HEK293 (cell line): Measurements from ENCODE around the gene RIOX2.

Experiments used
- EGR2 ChIP-seq: fragments of 450-650 bp; formaldehyde crosslinking; IDR thresholded peaks from 2 replicates; pipeline ENCODE4 v1.5.1; 2016; ENCODE audit warnings: low read depth, missing biosample characterization, missing genetic modification characterization
- KLF8 ChIP-seq: fragments of 450-650 bp; formaldehyde crosslinking; IDR thresholded peaks from 2 replicates; pipeline ENCODE4 v1.5.1; 2016; ENCODE audit warnings: missing biosample characterization, missing genetic modification characterization
- OVOL3 ChIP-seq: fragments of 450-650 bp; formaldehyde crosslinking; IDR thresholded peaks from 2 replicates; pipeline ENCODE4 v1.5.1; 2016; ENCODE audit warnings: missing biosample characterization, missing genetic modification characterization
- PRDM1 ChIP-seq: fragments of 450-650 bp; formaldehyde crosslinking; IDR thresholded peaks from 2 replicates; pipeline ENCODE4; 2016; ENCODE audit warnings: missing biosample characterization, missing genetic modification characterization
- PRDM4 ChIP-seq: fragments of 450-650 bp; formaldehyde crosslinking; IDR thresholded peaks from 2 replicates; pipeline ENCODE4 v1.5.1; 2017; ENCODE audit warnings: missing biosample characterization, missing genetic modification characterization
- REPIN1 ChIP-seq: fragments of 450-650 bp; formaldehyde crosslinking; IDR thresholded peaks from 2 replicates; pipeline ENCODE4 v1.5.1; 2017; ENCODE audit warnings: missing biosample characterization, missing genetic modification characterization, low read depth
- SP2 ChIP-seq: fragments of 450-650 bp; formaldehyde crosslinking; IDR thresholded peaks from 2 replicates; pipeline ENCODE4 v1.5.1; 2016; ENCODE audit warnings: missing biosample characterization, missing genetic modification characterization
- TRIM28 ChIP-seq: IDR thresholded peaks from 2 replicates; pipeline ENCODE4 v1.6.1; 2011; ENCODE audit warnings: low read length, control low read depth, borderline replicate concordance
- ZBTB10 ChIP-seq: fragments of 450-650 bp; formaldehyde crosslinking; IDR thresholded peaks from 2 replicates; pipeline ENCODE4 v1.5.1; 2016; ENCODE audit warnings: missing biosample characterization, missing genetic modification characterization
- ZBTB44 ChIP-seq: fragments of 450-650 bp; IDR thresholded peaks from 2 replicates; pipeline ENCODE4 v1.5.1; 2018; ENCODE audit warnings: missing biosample characterization, mild to moderate bottlenecking, missing genetic modification characterization
- ZBTB7A ChIP-seq: fragments of 450-650 bp; formaldehyde crosslinking; IDR thresholded peaks from 2 replicates; pipeline ENCODE4 v1.5.1; 2016; ENCODE audit warnings: low read depth, missing biosample characterization, missing genetic modification characterization
- ZEB2 ChIP-seq: fragments of 450-650 bp; formaldehyde crosslinking; IDR thresholded peaks from 2 replicates; pipeline ENCODE4 v1.5.1; 2016; ENCODE audit warnings: missing biosample characterization, missing genetic modification characterization
- ZFP41 ChIP-seq: fragments of 450-650 bp; formaldehyde crosslinking; IDR thresholded peaks from 2 replicates; pipeline ENCODE4 v1.5.1; 2016; ENCODE audit warnings: missing biosample characterization, missing genetic modification characterization, borderline replicate concordance
- ZNF112 ChIP-seq: fragments of 450-650 bp; formaldehyde crosslinking; IDR thresholded peaks from 2 replicates; pipeline ENCODE4 v1.5.0; 2017; ENCODE audit warnings: missing biosample characterization, missing genetic modification characterization
- ZNF223 ChIP-seq: fragments of 450-650 bp; formaldehyde crosslinking; IDR thresholded peaks from 2 replicates; pipeline ENCODE4 v1.5.1; 2016; ENCODE audit warnings: missing biosample characterization, missing genetic modification characterization
- ZNF248 ChIP-seq: fragments of 450-650 bp; formaldehyde crosslinking; IDR thresholded peaks from 2 replicates; pipeline ENCODE4 v1.5.1; 2017; ENCODE audit warnings: missing biosample characterization, missing genetic modification characterization
- ZNF280C ChIP-seq: fragments of 450-650 bp; formaldehyde crosslinking; IDR thresholded peaks from 2 replicates; pipeline ENCODE4 v1.5.1; 2016; ENCODE audit warnings: missing biosample characterization, missing genetic modification characterization
- ZNF302 ChIP-seq: fragments of 450-650 bp; formaldehyde crosslinking; IDR thresholded peaks from 2 replicates; pipeline ENCODE4 v1.5.1; 2016; ENCODE audit warnings: missing biosample characterization, missing genetic modification characterization, low read depth
- ZNF366 ChIP-seq: fragments of 450-650 bp; formaldehyde crosslinking; conservative IDR thresholded peaks from 2 replicates; pipeline ENCODE4 v1.5.1; 2016; ENCODE audit warnings: missing biosample characterization, missing genetic modification characterization
- ZNF391 ChIP-seq: fragments of 450-650 bp; formaldehyde crosslinking; IDR thresholded peaks from 2 replicates; pipeline ENCODE4 v1.5.1; 2016; ENCODE audit warnings: low read depth, missing biosample characterization, missing genetic modification characterization, borderline replicate concordance
- ZNF558 ChIP-seq: fragments of 450-650 bp; formaldehyde crosslinking; IDR thresholded peaks from 2 replicates; pipeline ENCODE4 v1.5.1; 2016; ENCODE audit warnings: missing biosample characterization, missing genetic modification characterization
- ZNF600 ChIP-seq: fragments of 450-650 bp; formaldehyde crosslinking; IDR thresholded peaks from 2 replicates; pipeline ENCODE4 v1.5.1; 2016; ENCODE audit warnings: missing biosample characterization, missing genetic modification characterization
- ZNF626 ChIP-seq: fragments of 450-650 bp; sonication (Bioruptor Pico); formaldehyde crosslinking; IDR thresholded peaks from 2 replicates; pipeline ENCODE4 v1.5.1; 2018; ENCODE audit warnings: missing biosample characterization, missing genetic modification characterization, inconsistent platforms
- ZNF629 ChIP-seq: fragments of 450-650 bp; formaldehyde crosslinking; IDR thresholded peaks from 2 replicates; pipeline ENCODE4 v1.5.1; 2017; ENCODE audit warnings: missing biosample characterization, missing genetic modification characterization
- ZNF645 ChIP-seq: fragments of 450-650 bp; formaldehyde crosslinking; IDR thresholded peaks from 2 replicates; pipeline ENCODE4; 2016; ENCODE audit warnings: missing biosample characterization, missing genetic modification characterization
- ZNF747 ChIP-seq: fragments of 450-650 bp; formaldehyde crosslinking; IDR thresholded peaks from 2 replicates; pipeline ENCODE4 v1.5.1; 2016; ENCODE audit warnings: missing biosample characterization, missing genetic modification characterization
- ZNF791 ChIP-seq: fragments of 450-650 bp; formaldehyde crosslinking; IDR thresholded peaks from 2 replicates; pipeline ENCODE4 v1.5.1; 2016; ENCODE audit warnings: missing biosample characterization, missing genetic modification characterization

The RIOX2 gene

GRCh38 chr3:97917813-97918536 is 54.3 kb downstream of the RIOX2 start (continued):
- no peak for TF ChIP-seq EGR2
- TF ChIP-seq ZNF112 (tag by site-specific recombination) = no peak
- TF ChIP-seq ZNF626 (tag by site-specific recombination) = no peak
- TF ChIP-seq KLF8 (tag by site-specific recombination) = no peak
- TF ChIP-seq ZBTB7A (tag by site-specific recombination) = no peak
- peak; percentile 24; the same call in 1 of the 2 replicates for TF ChIP-seq PRDM1 (tag by site-specific recombination)
- TF ChIP-seq ZNF223 (tag by site-specific recombination) = no peak
- no peak for TF ChIP-seq ZFP41 (tag by site-specific recombination)
- no peak for TF ChIP-seq OVOL3 (tag by site-specific recombination)
- no peak for TF ChIP-seq ZNF747
- no peak for TF ChIP-seq SP2 (tag by site-specific recombination)
- peak; percentile 58 for TF ChIP-seq ZNF629 (tag by site-specific recombination)
- TF ChIP-seq ZNF248 = no peak
- TF ChIP-seq ZNF366 (tag by site-specific recombination) = peak; percentile 57
- no peak for TF ChIP-seq ZNF391
- no peak for TF ChIP-seq TRIM28
- TF ChIP-seq ZBTB10 = no peak
- TF ChIP-seq ZNF645 = no peak
- no peak for TF ChIP-seq PRDM4 (tag by site-specific recombination)
- TF ChIP-seq ZNF600 (tag by site-specific recombination) = 0 out of 2 replicates have a peak, but pooled peaks have one; percentile 45
- TF ChIP-seq REPIN1 = no peak
- TF ChIP-seq ZNF558 = no peak
- TF ChIP-seq ZNF302 (tag by site-specific recombination) = no peak
- no peak for TF ChIP-seq ZBTB44
- 0 out of 2 replicates have a peak, but pooled peaks have one; percentile 21 for TF ChIP-seq ZEB2 (tag by site-specific recombination)
- no peak for TF ChIP-seq ZNF791
- no peak for TF ChIP-seq ZNF280C
- TF ChIP-seq, all 188 proteins: peak for 8
